Mucosa of descending colon (tissue), 3 donors: ENCODE data around the gene PIF1. TPM values are rescaled to one million over a fixed set of nuclear protein-coding genes. Genes with fewer than 3 reads are reported as not detected.

Source experiments
- ATAC-seq: fragments of 200-7000 bp; cut with Tn5 transposase; one replicate; pipeline ENCODE4 v1.9.1; 2020; ENCODE audit warnings: mild to moderate bottlenecking, moderate library complexity
- DNase-seq, 3 donors: peaks; one replicate each; pipeline ENCODE4 v3.0.0-alpha.2; 2020
- H3K36me3 ChIP-seq: fragments of 200-600 bp; one replicate; pipeline ENCODE4 v1.8.0; 2021; ENCODE audit warnings: low read depth, mild to moderate bottlenecking
- H3K4me1 ChIP-seq: fragments of 200-600 bp; one replicate; pipeline ENCODE4 v1.8.0; 2021; ENCODE audit warnings: low read depth, mild to moderate bottlenecking
- H3K4me3 ChIP-seq: fragments of 200-600 bp; one replicate; pipeline ENCODE4 v1.8.0; 2021; ENCODE audit warnings: mild to moderate bottlenecking
- H3K9me3 ChIP-seq: fragments of 200-600 bp; one replicate; pipeline ENCODE4 v1.8.0; 2021; ENCODE audit warnings: mild to moderate bottlenecking
- intact Hi-C, 2 donors: fragments of 100-400 bp; cut with DNase I in 1 of 2; cut with micrococcal nuclease in 1 of 2; formaldehyde crosslinking; loops; one replicate each; pipeline versions ENCODE4 v1.11.0 to v1.11.1; 2022; cut with DNase I, micrococcal nuclease
- total RNA-seq, 3 donors: library from RNA; stranded (reverse); fragmentation: NEBNext Ultra II Directional in 2 of 3; extraction: Animal tissue kit (Norgen Biotek cat#: 25700) in 2 of 3; gene quantifications; one replicate each; pipeline versions ENCODE4 v1.2.1 to v1.2.4, GENCODE V29; 2021 to 2023
- TF ChIP-seq, protein P1 (sequence below): fragments of 200-600 bp; IDR thresholded peaks from one replicate; pipeline ENCODE4 v1.8.0; 2022; ENCODE audit warnings: antibody characterized with exemption, mild to moderate bottlenecking
- donor health status: DM: no; HTN: no; CAD: no; lungs with moderate emphysema.
- donor health status: DM: no; HTN: no; CAD: no.
- donor health status: DM: no; HTN: yes; CAD: no.

Gene PIF1
- total RNA-seq, 3 donors from 2014 or later: 2.6 to 10.4 (median 5.0) TPM

GRCh38 chr15:64845831-64846595 is 20.6 kb upstream of the PIF1 start:
- peaks cover 10% of the 10 kb centered on the region for H3K4me1 ChIP-seq
- no peak for ATAC-seq
- no peaks in the 10 kb centered on the region for H3K9me3 ChIP-seq
- intact Hi-C loops: no loop called here
- TF ChIP-seq, protein P1, sequence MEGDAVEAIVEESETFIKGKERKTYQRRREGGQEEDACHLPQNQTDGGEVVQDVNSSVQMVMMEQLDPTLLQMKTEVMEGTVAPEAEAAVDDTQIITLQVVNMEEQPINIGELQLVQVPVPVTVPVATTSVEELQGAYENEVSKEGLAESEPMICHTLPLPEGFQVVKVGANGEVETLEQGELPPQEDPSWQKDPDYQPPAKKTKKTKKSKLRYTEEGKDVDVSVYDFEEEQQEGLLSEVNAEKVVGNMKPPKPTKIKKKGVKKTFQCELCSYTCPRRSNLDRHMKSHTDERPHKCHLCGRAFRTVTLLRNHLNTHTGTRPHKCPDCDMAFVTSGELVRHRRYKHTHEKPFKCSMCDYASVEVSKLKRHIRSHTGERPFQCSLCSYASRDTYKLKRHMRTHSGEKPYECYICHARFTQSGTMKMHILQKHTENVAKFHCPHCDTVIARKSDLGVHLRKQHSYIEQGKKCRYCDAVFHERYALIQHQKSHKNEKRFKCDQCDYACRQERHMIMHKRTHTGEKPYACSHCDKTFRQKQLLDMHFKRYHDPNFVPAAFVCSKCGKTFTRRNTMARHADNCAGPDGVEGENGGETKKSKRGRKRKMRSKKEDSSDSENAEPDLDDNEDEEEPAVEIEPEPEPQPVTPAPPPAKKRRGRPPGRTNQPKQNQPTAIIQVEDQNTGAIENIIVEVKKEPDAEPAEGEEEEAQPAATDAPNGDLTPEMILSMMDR: no peak
- DNase-seq: peak in 1 of 3 donors; percentile 19
- no peaks in the 10 kb centered on the region for H3K36me3 ChIP-seq
- no peak overlapping the region for H3K4me3 ChIP-seq

DNA sequence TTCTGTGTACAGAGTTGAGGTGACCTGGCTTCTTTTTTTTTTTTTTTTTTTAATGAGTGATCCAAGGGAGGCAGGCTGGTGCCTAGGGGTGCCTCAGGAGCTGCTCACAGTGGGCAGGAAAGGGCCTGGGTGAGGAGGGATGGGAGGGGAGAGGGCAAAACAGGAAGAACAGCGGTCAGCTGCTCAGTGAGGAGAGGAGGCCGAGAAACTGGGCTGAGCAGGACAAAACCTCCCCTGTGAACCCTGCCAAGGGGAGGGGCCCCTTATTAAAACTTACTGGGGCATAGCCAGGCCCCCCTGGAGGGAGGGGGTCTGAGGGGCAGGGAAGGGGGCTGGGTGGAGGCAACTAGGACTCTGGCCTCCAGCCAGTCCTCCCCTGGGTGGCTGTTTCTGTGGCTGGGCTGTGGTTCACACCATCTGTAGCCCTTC is 19.8 kb upstream of the PIF1 start:
- H3K4me1 ChIP-seq: peaks cover 6% of the 10 kb centered on the region
- ATAC-seq (no peak), DNase-seq (peak; percentile 45 to 66 (median 46))
- no peaks in the 10 kb centered on the region for H3K9me3 ChIP-seq
- intact Hi-C loops: no loop called here
- TF ChIP-seq, protein P1: no peak
- H3K36me3 ChIP-seq: no peaks in the 10 kb centered on the region
- H3K4me3 ChIP-seq: no peak overlapping the region

DNA sequence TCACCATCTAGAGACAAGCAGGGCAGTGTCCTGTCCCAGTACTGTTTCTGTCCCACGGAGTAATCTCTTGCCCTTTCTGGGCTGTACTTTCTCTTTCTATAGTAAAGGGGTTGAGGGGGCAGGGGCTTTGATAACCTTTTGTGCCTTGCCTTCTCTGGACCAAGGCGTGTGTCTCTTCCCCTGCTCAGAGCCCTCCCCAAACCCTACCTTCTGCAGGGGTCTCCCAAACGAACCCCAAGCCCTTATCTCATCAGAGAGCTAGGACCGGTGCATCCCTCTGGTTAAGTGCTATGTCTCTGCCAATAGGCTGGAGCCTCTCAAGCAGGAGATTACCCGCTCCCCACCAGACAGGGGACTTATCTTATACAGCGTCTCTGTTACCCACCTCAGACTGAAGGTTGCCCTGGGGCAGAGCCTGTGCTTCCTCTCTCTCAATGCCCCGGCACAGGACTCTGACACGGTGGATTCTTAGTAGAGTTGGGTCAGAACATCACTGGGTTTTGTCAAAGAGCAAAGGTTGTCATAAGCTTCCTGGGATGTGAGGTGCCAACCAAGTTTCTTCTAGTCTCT is 19.2 kb upstream of the PIF1 start:
- DNase-seq (peak in 1 of 3 donors; percentile 1), ATAC-seq (no peak)
- intact Hi-C loops: no loop called here
- TF ChIP-seq, protein P1: no peak
- Histone ChIP-seq H3K36me3 (no peaks in the 10 kb centered on the region), H3K9me3 (no peaks in the 10 kb centered on the region), H3K4me3 (no peak overlapping the region), H3K4me1 (peaks cover 6% of the 10 kb centered on the region)

- intact Hi-C loops: no loop called here
- Histone ChIP-seq H3K9me3 (no peaks in the 10 kb centered on the region), H3K4me1 (peaks cover 6% of the 10 kb centered on the region), H3K4me3 (no peak overlapping the region), H3K36me3 (no peaks in the 10 kb centered on the region)
- ATAC-seq (no peak), DNase-seq (no peak)
- TF ChIP-seq, protein P1: no peak
Measured at GRCh38 chr15:64843991-64844390, 18.5 kb upstream of the PIF1 start.

GRCh38 chr15:64842986-64843561 is 17.6 kb upstream of the PIF1 start:
- no peaks in the 10 kb centered on the region for H3K36me3 ChIP-seq
- ATAC-seq: no peak
- peak; percentile 33 to 76 (median 51) for DNase-seq
- intact Hi-C loops: no loop called here
- TF ChIP-seq, protein P1: no peak
- no peak overlapping the region for H3K4me3 ChIP-seq
- H3K4me1 ChIP-seq: peaks cover 6% of the 10 kb centered on the region
- no peaks in the 10 kb centered on the region for H3K9me3 ChIP-seq
